ENCODE measurements around the gene CDIP1. TPM values are rescaled to one million over a fixed set of nuclear protein-coding genes. Genes with fewer than 3 reads are reported as not detected.

Gene CDIP1
- total RNA-seq, 1 donor from 2014 or later = 4.7 TPM

GRCh38 chr16:4539716-4540284 lies 1.2 kb upstream of the CDIP1 start:
- DNase-seq (ENCODE audit: low read depth in 2 of 2) = no peak

GRCh38 chr16:4537376-4538343 lies 913 bp downstream of the CDIP1 start:
- no peak for DNase-seq (ENCODE audit: low read depth in 2 of 2)

- no peak for DNase-seq (ENCODE audit: low read depth in 2 of 2)
Measured at GRCh38 chr16:4536391-4537106, 2.0 kb downstream of the CDIP1 start.

- DNase-seq (ENCODE audit: low read depth in 2 of 2) = no peak
Measured at GRCh38 chr16:4535627-4536108, 2.9 kb downstream of the CDIP1 start.

- DNase-seq (ENCODE audit: low read depth in 2 of 2) = peak in 1 of 2 donors; percentile 81
Measured at GRCh38 chr16:4534151-4534790, 4.3 kb downstream of the CDIP1 start.

- no peak for DNase-seq (ENCODE audit: low read depth in 2 of 2)
Measured at GRCh38 chr16:4533490-4533889, 5.1 kb downstream of the CDIP1 start.

GRCh38 chr16:4532238-4532637 lies 6.3 kb downstream of the CDIP1 start:
- no peak for DNase-seq (ENCODE audit: low read depth in 2 of 2)

- DNase-seq (ENCODE audit: low read depth in 2 of 2) = no peak
Measured at GRCh38 chr16:4531811-4532210, 6.8 kb downstream of the CDIP1 start.

- peak; percentile 37 to 38 for DNase-seq (ENCODE audit: low read depth in 2 of 2)
Measured at GRCh38 chr16:4529085-4530060, 9.2 kb downstream of the CDIP1 start.

- no peak for DNase-seq (ENCODE audit: low read depth in 2 of 2)
Measured at GRCh38 chr16:4525634-4526277, 12.8 kb downstream of the CDIP1 start.

GRCh38 chr16:4525069-4525468 lies 13.5 kb downstream of the CDIP1 start:
- no peak for DNase-seq (ENCODE audit: low read depth in 2 of 2)

- no peak for DNase-seq (ENCODE audit: low read depth in 2 of 2)
Measured at GRCh38 chr16:4524571-4524970, 14.0 kb downstream of the CDIP1 start.

GRCh38 chr16:4523686-4524085 lies 14.9 kb downstream of the CDIP1 start:
- DNase-seq (ENCODE audit: low read depth in 2 of 2) = no peak

- DNase-seq (ENCODE audit: low read depth in 2 of 2) = no peak
Measured at GRCh38 chr16:4522051-4522581, 16.5 kb downstream of the CDIP1 start.

- no peak for DNase-seq (ENCODE audit: low read depth in 2 of 2)
Measured at GRCh38 chr16:4520913-4521312, 17.7 kb downstream of the CDIP1 start.

- DNase-seq (ENCODE audit: low read depth in 2 of 2) = no peak
Measured at GRCh38 chr16:4519274-4520058, 19.1 kb downstream of the CDIP1 start.

- DNase-seq (ENCODE audit: low read depth in 2 of 2) = peak in 1 of 2 donors; percentile 70
Measured at GRCh38 chr16:4517812-4518680, 20.5 kb downstream of the CDIP1 start.

Measured in dermis microvascular lymphatic vessel endothelial cell (primary cell).